Activated naive CD4-positive, alpha-beta T cell treated with anti-CD3 and anti-CD28 coated beads, Interleukin-2, amount 50 U/mL, for 24 hours (primary cell): ENCODE results near the gene USP6NL.
A peak's percentile ranks its signal among the peaks of the same experiment; 100 is the strongest.
"Not testable (repeated sequence)": the region's sequence is repeated elsewhere in the genome, so short reads cannot be mapped to it uniquely, and the experiment has no call there.

Experiments used
- H3K27ac Mint-ChIP-seq: one replicate; pipeline ENCODE4 v1.8.0; 2021; ENCODE audit warnings: mild to moderate bottlenecking, mixed read lengths
- H3K27me3 Mint-ChIP-seq: one replicate; pipeline ENCODE4 v1.8.0; 2021; ENCODE audit warnings: mixed read lengths
- H3K36me3 Mint-ChIP-seq: one replicate; pipeline ENCODE4 v1.8.0; 2021; ENCODE audit warnings: mixed read lengths
- H3K4me1 Mint-ChIP-seq: one replicate; pipeline ENCODE4 v1.8.0; 2021; ENCODE audit warnings: mixed read lengths
- H3K4me3 Mint-ChIP-seq: one replicate; pipeline ENCODE4 v1.8.0; 2021; ENCODE audit warnings: mild to moderate bottlenecking, mixed read lengths
- H3K9me3 Mint-ChIP-seq: one replicate; pipeline ENCODE4 v1.8.0; 2021; ENCODE audit warnings: mixed read lengths

Gene USP6NL

DNA sequence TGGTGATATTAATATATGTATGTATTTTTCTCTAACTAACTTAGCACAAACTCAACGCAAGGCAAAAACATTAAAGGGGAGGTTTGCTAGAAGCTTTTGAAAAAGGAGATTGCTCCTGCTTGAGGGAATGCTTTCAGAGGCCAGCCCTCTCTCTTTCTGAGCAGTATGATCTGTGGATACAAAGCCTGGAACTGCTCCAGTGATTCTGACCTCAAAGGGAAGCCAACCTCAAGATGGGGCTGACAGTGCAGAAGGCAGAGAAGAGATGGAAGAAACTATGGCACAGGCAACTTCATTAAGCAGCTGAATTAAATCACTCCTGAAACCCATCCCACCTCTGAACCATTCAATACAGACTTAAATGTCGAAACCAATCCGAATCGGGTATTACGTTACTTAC, 102.4 kb downstream of the USP6NL start:
- Mint-ChIP-seq H3K36me3 (peaks cover 5% of the 10 kb centered on the region), H3K27ac (no peak overlapping the region)

DNA sequence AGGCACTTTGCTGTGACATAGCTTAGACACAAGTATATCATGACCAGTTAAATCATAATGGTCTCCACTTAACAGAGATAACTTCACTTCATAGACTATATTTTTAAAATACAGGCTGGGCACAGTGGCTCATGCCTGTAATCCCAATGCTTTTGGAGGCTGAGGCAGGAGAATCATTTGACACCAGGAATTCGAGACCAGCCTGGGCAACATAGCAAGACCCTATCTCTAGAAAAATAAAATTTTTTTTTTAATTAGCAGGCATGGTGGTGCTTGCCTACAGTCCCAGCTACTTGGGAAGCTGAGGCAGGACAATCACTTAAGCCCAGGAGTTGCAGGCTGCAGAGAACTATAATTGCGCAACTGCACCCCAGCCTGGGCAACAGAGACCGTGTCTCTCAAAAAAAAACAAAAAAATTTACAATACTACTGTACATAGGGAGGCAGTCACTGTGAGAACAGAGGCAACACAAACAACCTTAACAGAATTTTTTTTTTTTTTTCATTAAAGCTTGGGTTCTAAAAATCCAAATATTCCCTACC, 105.1 kb downstream of the USP6NL start:
- Mint-ChIP-seq H3K4me1 (peaks cover 5% of the 10 kb centered on the region), H3K27ac (no peak overlapping the region), H3K4me3 (no peak overlapping the region), H3K36me3 (peaks cover 5% of the 10 kb centered on the region), H3K9me3 (no peaks in the 10 kb centered on the region), H3K27me3 (no peaks in the 10 kb centered on the region)

More for the DNA sequence above, 102.4 kb downstream of the USP6NL start:
- Mint-ChIP-seq H3K4me3 (no peak overlapping the region), H3K27me3 (no peaks in the 10 kb centered on the region), H3K4me1 (peaks cover 5% of the 10 kb centered on the region), H3K9me3 (no peaks in the 10 kb centered on the region)

DNA sequence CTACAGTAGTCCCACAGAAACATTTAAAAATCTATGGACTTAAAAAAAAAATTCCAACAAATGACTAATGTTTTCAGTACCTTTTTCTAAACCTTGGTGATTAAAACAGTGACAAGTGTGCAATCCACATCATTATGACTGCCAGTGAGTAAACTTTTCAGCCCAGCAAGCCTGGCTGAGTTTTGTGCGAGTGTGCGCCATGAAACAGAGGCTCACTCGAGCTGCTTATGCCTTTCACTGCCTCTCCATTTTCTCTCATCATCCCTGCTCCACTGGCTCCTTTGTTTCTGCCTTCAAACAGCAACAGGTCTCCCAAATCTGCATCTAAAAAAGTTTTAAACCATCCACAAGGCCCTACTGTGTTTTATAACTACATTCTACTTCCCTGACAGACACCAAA, 105.8 kb downstream of the USP6NL start:
- H3K4me1 Mint-ChIP-seq: peaks cover 5% of the 10 kb centered on the region
- H3K4me3 Mint-ChIP-seq: no peak overlapping the region
- H3K27me3 Mint-ChIP-seq: no peaks in the 10 kb centered on the region
- peaks cover 5% of the 10 kb centered on the region for H3K36me3 Mint-ChIP-seq
- no peaks in the 10 kb centered on the region for H3K9me3 Mint-ChIP-seq
- H3K27ac Mint-ChIP-seq: no peak overlapping the region

DNA sequence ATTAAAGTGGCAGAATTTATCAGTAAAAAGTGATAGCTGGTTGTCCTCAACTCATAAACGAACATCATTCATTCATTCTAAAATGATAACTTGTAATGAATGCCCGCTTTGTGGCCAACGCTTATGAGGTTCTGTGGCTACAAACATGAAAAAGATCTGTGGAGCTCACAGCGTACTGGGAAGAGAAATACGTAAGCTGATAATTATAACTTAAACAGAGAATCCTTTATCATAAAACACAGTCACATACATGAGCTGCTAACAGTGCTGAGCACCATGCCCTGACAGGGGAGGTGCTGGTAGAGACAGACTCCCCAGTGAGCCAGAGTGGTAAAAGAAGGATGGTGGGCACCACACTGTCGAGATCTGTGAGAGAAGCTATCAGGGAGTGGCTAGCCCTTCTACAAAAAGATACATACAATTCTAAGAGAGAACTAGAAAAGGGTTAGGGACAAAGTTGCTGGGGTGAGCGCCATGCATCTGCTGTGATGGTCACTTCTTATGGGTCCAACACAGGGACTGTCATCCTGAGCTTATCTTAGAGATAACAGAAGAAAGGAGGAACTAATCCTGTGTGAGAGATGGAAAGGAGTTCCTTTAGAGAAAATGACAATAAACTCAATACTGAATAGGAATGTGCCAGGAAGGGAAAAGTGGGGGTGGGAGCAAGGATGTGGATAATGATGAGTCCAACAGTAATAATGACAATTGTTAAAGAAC, 106.7 kb downstream of the USP6NL start:
- H3K4me3 Mint-ChIP-seq: no peak overlapping the region
- H3K27ac Mint-ChIP-seq: no peak overlapping the region
- H3K27me3 Mint-ChIP-seq: no peaks in the 10 kb centered on the region
- H3K9me3 Mint-ChIP-seq: no peaks in the 10 kb centered on the region
- H3K4me1 Mint-ChIP-seq: peaks cover 5% of the 10 kb centered on the region
- peaks cover 5% of the 10 kb centered on the region for H3K36me3 Mint-ChIP-seq

DNA sequence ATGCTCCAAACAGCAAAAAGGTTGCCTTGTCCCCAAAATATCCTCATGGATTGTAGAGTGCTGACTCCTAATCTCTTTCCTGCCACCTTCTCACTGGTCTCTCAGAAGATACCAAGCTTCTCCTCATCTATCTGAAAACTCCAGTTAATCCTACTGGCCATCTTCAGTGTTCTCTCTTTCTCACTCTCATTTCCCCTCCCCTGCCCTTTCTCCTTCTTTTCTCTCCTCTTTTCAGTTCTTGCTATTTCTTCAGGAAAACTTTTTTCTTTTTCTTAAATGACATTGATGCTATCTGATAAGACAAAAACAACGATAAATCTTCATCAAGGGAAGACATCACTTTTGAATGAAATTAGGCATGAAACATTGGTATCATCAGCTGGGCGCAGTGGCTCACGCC, 109.8 kb downstream of the USP6NL start:
- Mint-ChIP-seq H3K4me3 (no peak overlapping the region), H3K27ac (no peak overlapping the region), H3K4me1 (peaks cover 5% of the 10 kb centered on the region), H3K9me3 (no peaks in the 10 kb centered on the region), H3K36me3 (peaks cover 5% of the 10 kb centered on the region), H3K27me3 (no peaks in the 10 kb centered on the region)

DNA sequence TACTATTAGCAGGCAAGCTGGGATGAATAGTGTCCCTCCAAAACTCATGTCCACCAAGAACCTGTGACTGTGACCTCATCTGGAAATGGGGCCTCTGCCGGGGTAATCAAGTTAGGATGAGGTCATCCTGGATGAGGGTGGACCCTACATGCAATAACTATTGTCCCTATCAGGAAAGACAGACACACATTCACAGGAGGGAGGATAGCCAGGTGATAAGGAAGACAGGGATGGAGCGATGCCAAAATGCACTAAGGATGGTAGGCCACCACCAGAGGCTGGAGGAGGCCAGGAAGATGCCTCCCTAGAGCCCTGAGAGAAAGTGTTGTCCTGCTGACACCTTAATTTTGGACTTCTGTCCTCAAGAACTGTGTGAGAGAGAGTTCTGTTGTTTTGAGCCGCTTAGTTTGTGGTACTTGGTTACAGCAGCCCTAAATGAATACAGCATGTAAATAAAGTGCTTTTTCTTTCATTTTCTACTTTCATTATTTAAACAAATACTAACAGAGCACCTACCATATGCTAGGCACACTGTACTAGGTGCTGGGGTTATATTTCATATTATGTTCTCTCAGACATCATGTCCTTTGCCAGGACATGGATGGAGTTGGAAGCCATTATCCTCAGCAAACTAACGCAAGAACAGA, 111.9 kb downstream of the USP6NL start:
- no peak overlapping the region for H3K4me3 Mint-ChIP-seq
- no peaks in the 10 kb centered on the region for H3K4me1 Mint-ChIP-seq
- H3K27me3 Mint-ChIP-seq: no peaks in the 10 kb centered on the region
- no peak overlapping the region for H3K27ac Mint-ChIP-seq
- peaks cover 6% of the 10 kb centered on the region for H3K36me3 Mint-ChIP-seq
- H3K9me3 Mint-ChIP-seq: no peaks in the 10 kb centered on the region

DNA sequence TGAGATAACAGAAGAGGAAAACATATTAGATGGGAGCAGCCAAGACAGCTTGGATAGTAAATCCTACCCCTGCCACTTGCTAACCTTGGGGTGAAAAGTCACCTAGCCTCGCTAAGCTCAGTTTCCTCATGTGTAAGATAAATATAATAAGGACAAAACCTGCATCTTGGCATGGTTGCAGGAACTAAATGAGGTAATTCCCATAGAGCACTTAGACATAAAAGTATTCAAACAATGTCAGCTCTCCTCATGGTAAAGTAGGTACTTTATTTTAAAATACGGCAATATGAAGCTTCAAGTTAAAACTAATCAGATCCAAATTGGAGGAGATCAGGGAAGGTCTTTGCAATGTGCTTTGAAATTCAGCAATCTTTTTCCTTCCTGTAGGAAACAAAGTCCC, 113.1 kb downstream of the USP6NL start:
- Mint-ChIP-seq H3K9me3 (no peaks in the 10 kb centered on the region), H3K27ac (no peak overlapping the region), H3K36me3 (peaks cover 9% of the 10 kb centered on the region), H3K4me1 (no peaks in the 10 kb centered on the region), H3K27me3 (no peaks in the 10 kb centered on the region), H3K4me3 (no peak overlapping the region)

DNA sequence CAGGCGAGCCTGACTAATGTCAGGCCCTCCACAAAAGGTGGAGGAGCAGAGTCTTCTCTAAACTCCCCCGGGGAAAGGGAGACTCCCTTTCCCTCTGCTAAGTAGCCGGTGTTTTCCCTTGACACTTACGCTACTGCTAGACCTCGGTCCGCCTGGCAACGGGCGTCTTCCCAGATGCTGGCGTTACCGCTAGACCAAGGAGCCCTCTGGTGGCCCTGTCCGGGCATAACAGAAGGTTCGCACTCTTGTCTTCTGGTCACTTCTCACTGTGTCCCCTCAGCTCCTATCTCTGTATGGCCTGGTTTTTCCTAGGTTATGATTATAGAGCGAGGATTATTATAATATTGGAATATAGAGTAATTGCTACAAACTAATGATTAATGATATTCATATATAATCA, 116.5 kb downstream of the USP6NL start:
- not testable (repeated sequence) for H3K9me3 Mint-ChIP-seq, H3K27ac Mint-ChIP-seq, H3K4me1 Mint-ChIP-seq, H3K27me3 Mint-ChIP-seq, H3K4me3 Mint-ChIP-seq
- H3K36me3 Mint-ChIP-seq: peaks cover 15% of the 10 kb centered on the region

DNA sequence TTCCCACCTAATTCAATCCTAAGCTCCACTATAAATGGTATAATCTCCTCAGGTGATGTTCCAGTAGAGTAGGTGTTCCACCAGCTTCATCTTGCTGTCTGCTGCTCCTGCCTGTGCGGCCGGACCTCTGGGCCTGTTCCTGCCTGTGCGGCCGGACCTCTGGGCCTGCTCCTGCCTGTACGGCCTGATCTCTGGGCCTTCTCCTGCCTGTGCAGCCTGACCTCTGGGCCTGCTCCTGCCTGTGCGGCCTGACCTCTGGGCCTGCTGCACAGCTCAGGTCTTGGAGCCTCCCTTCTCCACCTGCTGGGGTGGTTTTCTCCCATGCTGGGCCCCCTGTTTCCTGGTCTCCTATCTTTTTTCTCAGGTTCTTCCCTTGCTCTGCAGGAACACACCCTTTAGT, 117.8 kb downstream of the USP6NL start:
- Mint-ChIP-seq H3K4me1 (no peaks in the 10 kb centered on the region), H3K4me3 (no peak overlapping the region), H3K9me3 (no peaks in the 10 kb centered on the region), H3K27ac (no peak overlapping the region), H3K36me3 (peaks cover 12% of the 10 kb centered on the region), H3K27me3 (no peaks in the 10 kb centered on the region)

DNA sequence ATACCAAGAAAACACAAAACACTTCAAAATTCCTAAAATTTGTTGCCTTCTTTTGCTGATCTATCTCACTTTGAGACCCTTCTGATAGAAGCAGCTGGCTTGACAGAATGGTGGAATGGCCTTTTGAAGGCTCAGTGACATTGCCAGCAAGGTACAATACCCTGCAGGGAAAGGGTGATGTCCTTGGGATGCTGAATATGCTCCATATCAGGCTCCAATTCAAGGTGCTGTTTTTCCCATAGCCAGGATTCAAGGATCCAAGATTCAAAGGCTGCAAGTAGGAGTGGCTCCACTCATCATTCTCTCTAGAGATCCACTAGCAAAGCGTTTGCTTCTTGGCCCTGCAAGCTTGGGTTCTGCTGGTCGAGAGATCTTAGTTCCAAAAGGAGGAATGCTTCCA, 120.4 kb downstream of the USP6NL start:
- no peaks in the 10 kb centered on the region for H3K9me3 Mint-ChIP-seq
- H3K27me3 Mint-ChIP-seq: no peaks in the 10 kb centered on the region
- peaks cover 10% of the 10 kb centered on the region for H3K36me3 Mint-ChIP-seq
- no peaks in the 10 kb centered on the region for H3K4me1 Mint-ChIP-seq
- H3K27ac Mint-ChIP-seq: no peak overlapping the region
- no peak overlapping the region for H3K4me3 Mint-ChIP-seq

DNA sequence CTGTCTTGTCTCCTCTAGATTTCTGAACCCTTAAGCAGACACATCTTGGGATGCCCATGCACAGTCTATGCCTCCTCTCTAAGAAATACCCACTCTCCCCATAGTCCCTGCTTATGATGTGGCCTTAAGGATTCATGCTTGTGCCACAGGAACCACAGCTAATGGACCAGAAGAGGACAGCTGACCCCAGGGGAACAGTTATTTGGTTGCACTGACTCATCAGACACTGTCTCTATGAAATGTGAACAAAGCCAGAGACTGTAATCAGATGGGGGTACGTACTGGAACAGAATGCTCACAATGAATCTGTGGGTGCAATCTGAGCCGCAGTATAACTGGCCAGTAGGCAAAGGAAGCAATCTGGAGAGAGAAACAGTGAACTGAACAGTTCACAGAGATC, 121.9 kb downstream of the USP6NL start:
- Mint-ChIP-seq H3K27ac (no peak overlapping the region), H3K4me1 (no peaks in the 10 kb centered on the region), H3K27me3 (no peaks in the 10 kb centered on the region), H3K9me3 (no peaks in the 10 kb centered on the region), H3K4me3 (no peak overlapping the region), H3K36me3 (peaks cover 9% of the 10 kb centered on the region)

DNA sequence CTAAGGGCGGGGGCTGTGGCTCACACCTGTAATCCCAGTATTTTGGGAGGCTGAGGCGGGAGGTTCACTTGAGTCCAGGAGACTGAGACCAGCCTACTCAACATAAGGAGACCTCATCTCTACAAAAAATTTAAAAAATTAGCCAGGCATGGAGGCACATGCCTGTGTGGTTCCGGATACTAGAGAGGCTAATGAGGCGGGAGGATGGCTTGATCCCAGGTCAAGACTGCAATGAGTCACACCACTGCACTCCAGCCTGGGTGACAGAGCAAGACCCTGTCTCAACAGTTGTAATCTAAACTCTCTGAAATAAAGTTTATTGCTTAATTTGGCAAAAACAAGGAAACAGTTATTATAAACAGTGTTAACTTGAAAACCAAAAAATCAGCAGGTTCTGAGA, 123.3 kb downstream of the USP6NL start:
- H3K27me3 Mint-ChIP-seq: no peaks in the 10 kb centered on the region
- H3K36me3 Mint-ChIP-seq: peaks cover 10% of the 10 kb centered on the region
- H3K4me3 Mint-ChIP-seq: no peak overlapping the region
- no peak overlapping the region for H3K27ac Mint-ChIP-seq
- no peaks in the 10 kb centered on the region for H3K4me1 Mint-ChIP-seq
- H3K9me3 Mint-ChIP-seq: no peaks in the 10 kb centered on the region

DNA sequence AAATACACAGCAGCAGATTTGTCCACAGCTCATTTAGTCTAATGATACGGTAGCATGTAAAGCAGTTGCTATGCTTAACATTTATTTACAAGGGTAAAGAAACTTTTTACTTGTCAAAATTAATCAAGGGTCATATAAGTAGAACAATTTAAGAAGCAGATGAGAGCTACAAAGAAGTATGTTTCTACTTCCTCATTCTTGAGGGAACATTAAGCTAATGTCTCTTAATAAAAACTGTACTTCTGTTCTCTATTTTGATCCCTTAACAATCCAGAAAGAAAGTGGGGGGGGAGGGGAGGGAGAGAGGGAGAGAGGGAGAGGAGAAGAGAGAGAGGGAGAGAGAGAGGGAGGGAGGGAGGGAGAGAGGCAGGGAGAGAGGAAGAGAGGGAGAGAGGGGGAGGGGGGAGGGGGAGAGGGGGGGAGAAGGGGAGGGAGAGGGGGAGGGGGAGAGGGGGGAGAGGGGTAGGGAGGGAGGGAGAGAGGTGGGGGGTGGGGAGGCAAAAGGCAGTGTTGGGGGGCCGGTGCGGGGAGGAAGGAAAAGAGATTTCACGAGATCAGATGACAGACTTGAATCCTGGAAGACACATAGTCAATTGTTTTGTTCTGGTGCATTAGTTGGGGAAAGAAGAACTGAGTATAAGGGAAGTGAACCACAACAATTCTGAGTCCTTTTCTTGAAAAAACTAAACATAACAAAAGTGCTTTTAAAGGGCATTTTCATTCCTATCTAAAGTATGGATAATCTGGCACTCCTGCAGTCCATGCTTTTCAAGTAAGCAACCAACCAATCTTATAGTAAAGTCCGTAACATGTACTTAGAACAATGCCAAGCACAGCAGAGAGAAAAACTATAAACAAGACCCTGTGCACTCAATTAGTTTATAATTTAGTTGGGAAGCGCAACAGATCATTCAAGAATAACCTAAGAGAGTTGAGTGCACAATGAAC, 128.0 kb downstream of the USP6NL start:
- peaks cover 16% of the 10 kb centered on the region for H3K36me3 Mint-ChIP-seq
- H3K27ac Mint-ChIP-seq: no peak overlapping the region
- no peaks in the 10 kb centered on the region for H3K9me3 Mint-ChIP-seq
- peaks cover 14% of the 10 kb centered on the region for H3K4me1 Mint-ChIP-seq
- no peaks in the 10 kb centered on the region for H3K27me3 Mint-ChIP-seq
- no peak overlapping the region for H3K4me3 Mint-ChIP-seq

DNA sequence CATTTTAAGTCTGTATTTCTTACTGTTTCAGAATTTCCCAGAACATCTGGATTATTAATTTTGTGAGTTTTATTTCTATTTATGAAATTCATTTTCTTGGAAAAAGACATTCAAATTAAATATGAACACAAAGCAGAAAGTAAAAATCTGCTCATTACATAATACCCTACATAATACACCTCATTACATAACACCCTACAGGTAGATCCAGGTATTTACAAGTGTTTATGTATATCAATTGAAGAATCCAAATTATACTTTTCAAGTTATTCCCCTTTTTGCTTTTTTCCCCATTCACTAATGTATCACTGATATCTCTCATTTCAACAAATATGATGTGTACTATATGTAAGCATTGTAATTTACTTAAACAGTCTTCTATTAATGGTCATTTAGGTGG, 129.1 kb downstream of the USP6NL start:
- Mint-ChIP-seq H3K4me3 (no peak overlapping the region), H3K27ac (no peak overlapping the region), H3K36me3 (peaks cover 16% of the 10 kb centered on the region), H3K27me3 (no peaks in the 10 kb centered on the region), H3K4me1 (peaks cover 14% of the 10 kb centered on the region), H3K9me3 (no peaks in the 10 kb centered on the region)

DNA sequence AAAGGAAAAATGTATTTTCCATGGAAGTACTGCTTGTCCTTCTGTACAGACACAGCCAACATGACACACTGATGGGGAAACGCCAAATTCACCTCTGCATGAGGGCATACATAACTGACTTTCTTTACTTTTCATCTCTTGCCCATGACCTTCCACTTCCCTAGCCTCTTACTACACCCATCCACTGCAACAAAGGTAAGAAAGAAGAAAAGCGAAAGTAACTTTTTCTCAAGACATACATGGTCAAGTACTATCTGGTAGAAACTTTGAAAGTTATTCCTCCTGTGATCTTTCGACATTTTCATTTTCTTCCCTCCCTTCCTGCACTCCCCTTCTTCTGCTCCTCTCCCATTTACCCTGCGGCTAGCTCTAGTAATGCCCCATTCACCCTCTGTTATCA, 130.8 kb downstream of the USP6NL start:
- H3K9me3 Mint-ChIP-seq: no peaks in the 10 kb centered on the region
- no peaks in the 10 kb centered on the region for H3K27me3 Mint-ChIP-seq
- peaks cover 16% of the 10 kb centered on the region for H3K36me3 Mint-ChIP-seq
- peaks cover 14% of the 10 kb centered on the region for H3K4me1 Mint-ChIP-seq
- H3K27ac Mint-ChIP-seq: peak overlapping the region; percentile 59
- H3K4me3 Mint-ChIP-seq: no peak overlapping the region

DNA sequence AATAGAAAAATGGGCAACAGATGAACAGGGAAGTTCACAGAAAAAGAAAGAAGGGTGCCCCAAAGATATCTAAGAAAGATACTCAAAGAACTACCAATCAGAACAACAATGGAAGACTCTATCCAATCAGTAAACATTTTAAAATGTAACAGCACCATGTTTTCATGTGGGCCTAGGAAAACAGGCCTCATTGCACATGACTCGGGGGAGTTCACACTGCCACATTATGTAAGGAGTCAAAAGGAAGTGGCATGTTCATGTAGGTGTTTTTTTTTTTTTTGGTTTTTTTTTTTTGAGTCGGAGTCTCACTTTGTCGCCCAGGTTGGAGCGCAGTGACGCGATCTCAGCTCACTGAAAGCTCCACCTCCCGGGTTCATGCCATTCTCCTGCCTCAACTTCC, 132.2 kb downstream of the USP6NL start:
- no peak overlapping the region for H3K4me3 Mint-ChIP-seq
- peaks cover 14% of the 10 kb centered on the region for H3K36me3 Mint-ChIP-seq
- peaks cover 14% of the 10 kb centered on the region for H3K4me1 Mint-ChIP-seq
- H3K27me3 Mint-ChIP-seq: no peaks in the 10 kb centered on the region
- H3K9me3 Mint-ChIP-seq: no peaks in the 10 kb centered on the region
- no peak overlapping the region for H3K27ac Mint-ChIP-seq
